ENCODE results near the gene SNRPB. TPM values are rescaled to one million over a fixed set of nuclear protein-coding genes. Genes with fewer than 3 reads are reported as not detected.

The SNRPB gene
- total RNA-seq, 1 experiment from 2014 or later, result 349 TPM

DNA sequence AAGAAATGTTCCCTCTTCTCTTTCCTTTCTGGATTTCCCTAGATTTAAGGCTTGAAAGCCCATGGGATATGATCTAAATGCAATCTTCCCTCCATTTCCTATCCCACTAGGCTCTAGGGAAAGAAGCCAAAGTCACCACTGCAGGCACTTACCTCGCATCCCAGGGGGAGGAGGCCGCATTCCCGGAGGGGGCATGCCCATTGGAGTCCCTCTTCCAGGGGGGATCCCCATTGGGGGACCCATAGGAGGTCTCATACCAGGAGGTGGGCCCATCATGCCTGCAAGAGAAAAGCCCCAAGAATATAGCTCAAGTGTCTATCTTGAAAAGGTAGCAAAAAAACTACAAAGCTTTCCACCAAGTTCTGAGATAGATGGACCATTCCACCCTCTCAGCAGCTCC is 8.1 kb downstream of the SNRPB start:
- intact Hi-C loops (cut with micrococcal nuclease; ENCODE audit: unreplicated experiment), result no loop called here
- no peaks in the 10 kb centered on the region for H3K27me3 ChIP-seq (ENCODE audit: insufficient read depth, low read depth)
- POLR2A ChIA-PET (ENCODE audit: unreplicated experiment), result no interaction called here
- CTCF ChIA-PET, result no interaction called here
- no peak overlapping the region for H3K4me3 ChIP-seq
- H3F3A ChIP-seq (ENCODE audit: insufficient read depth, low read depth), result peaks cover 89% of the 10 kb centered on the region
- no peaks in the 10 kb centered on the region for H3K9me2 ChIP-seq (ENCODE audit: insufficient read depth)
- no peak overlapping the region for H3K4me2 ChIP-seq
- no peak overlapping the region for H3K27ac ChIP-seq
- no peaks in the 10 kb centered on the region for H3K4me1 ChIP-seq (replicated peaks; ENCODE audit: insufficient read depth)
- peaks cover 74% of the 10 kb centered on the region for H3K36me3 ChIP-seq (ENCODE audit: low read depth)
- TF ChIP-seq, protein P1, sequence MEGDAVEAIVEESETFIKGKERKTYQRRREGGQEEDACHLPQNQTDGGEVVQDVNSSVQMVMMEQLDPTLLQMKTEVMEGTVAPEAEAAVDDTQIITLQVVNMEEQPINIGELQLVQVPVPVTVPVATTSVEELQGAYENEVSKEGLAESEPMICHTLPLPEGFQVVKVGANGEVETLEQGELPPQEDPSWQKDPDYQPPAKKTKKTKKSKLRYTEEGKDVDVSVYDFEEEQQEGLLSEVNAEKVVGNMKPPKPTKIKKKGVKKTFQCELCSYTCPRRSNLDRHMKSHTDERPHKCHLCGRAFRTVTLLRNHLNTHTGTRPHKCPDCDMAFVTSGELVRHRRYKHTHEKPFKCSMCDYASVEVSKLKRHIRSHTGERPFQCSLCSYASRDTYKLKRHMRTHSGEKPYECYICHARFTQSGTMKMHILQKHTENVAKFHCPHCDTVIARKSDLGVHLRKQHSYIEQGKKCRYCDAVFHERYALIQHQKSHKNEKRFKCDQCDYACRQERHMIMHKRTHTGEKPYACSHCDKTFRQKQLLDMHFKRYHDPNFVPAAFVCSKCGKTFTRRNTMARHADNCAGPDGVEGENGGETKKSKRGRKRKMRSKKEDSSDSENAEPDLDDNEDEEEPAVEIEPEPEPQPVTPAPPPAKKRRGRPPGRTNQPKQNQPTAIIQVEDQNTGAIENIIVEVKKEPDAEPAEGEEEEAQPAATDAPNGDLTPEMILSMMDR (conservative IDR thresholded peaks at IDR 0.05), result no peak
- no peak for TF ChIP-seq EZH2 (IDR thresholded peaks at IDR 0.05; ENCODE audit: low read depth)
- no peak overlapping the region for H2AFZ ChIP-seq
- peaks cover 29% of the 10 kb centered on the region for H4K20me1 ChIP-seq (ENCODE audit: insufficient read depth)
- no peak for DNase-seq
- BruUV-seq (replicated peaks), result no TSS peak
- H3K9me3 ChIP-seq (ENCODE audit: insufficient read depth, low read depth), result no peaks in the 10 kb centered on the region; the same call in 1 of the 2 replicates
- peaks cover 19% of the 10 kb centered on the region for H3K79me2 ChIP-seq (ENCODE audit: low read depth)

DNA sequence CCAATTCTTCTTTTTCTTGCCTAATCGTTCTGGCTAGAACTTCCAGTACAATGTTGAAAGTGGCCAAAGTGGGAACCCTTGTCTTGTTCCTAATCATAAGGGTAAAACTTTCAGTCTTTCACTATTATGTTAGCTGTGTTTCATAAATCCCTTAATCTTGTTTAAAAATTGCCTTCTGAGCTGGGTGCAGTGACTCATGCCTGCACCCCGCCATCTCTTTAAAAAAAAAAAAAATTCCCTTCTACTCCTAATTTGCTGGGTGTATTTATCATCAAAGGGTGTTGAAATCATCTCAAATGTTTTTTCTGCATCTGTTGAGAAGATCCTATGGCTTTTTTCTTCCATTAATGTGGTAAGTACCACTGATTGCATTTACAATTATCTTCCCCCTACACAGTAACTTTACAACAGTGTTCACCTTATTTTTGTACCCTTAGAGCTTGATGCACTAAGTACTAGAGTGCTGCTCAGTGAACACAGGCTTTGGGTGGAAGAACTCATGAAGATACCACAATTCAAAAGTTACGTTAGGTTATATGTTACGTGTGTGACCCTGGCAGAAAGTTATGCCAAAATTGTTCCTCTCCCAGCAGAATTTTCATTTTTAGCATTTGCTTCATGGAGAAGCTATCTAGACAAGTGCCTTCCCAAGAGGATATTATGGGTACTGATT is 9.7 kb downstream of the SNRPB start:
- peaks cover 3% of the 10 kb centered on the region for H3K79me2 ChIP-seq (ENCODE audit: low read depth)
- ChIA-PET POLR2A (ENCODE audit: unreplicated experiment) (no interaction called here), CTCF (no interaction called here)
- H2AFZ ChIP-seq, result no peak overlapping the region
- H3K27ac ChIP-seq, result no peak overlapping the region
- no peaks in the 10 kb centered on the region for H3K9me2 ChIP-seq (ENCODE audit: insufficient read depth)
- no TSS peak for BruUV-seq (replicated peaks)
- H3K4me1 ChIP-seq (replicated peaks; ENCODE audit: insufficient read depth), result no peaks in the 10 kb centered on the region
- peaks cover 13% of the 10 kb centered on the region for H4K20me1 ChIP-seq (ENCODE audit: insufficient read depth)
- H3K4me3 ChIP-seq, result no peak overlapping the region
- peaks cover 76% of the 10 kb centered on the region for H3F3A ChIP-seq (ENCODE audit: insufficient read depth, low read depth)
- peaks cover 58% of the 10 kb centered on the region for H3K36me3 ChIP-seq (ENCODE audit: low read depth)
- no peaks in the 10 kb centered on the region for H3K27me3 ChIP-seq (ENCODE audit: insufficient read depth, low read depth)
- TF ChIP-seq EZH2 (IDR thresholded peaks at IDR 0.05; ENCODE audit: low read depth), result no peak
- TF ChIP-seq, protein P1 (conservative IDR thresholded peaks at IDR 0.05), result no peak
- no peaks in the 10 kb centered on the region; the same call in 1 of the 2 replicates for H3K9me3 ChIP-seq (ENCODE audit: insufficient read depth, low read depth)
- no peak overlapping the region for H3K4me2 ChIP-seq
- no peak for DNase-seq
- intact Hi-C loops (cut with micrococcal nuclease; ENCODE audit: unreplicated experiment), result no loop called here

DNA sequence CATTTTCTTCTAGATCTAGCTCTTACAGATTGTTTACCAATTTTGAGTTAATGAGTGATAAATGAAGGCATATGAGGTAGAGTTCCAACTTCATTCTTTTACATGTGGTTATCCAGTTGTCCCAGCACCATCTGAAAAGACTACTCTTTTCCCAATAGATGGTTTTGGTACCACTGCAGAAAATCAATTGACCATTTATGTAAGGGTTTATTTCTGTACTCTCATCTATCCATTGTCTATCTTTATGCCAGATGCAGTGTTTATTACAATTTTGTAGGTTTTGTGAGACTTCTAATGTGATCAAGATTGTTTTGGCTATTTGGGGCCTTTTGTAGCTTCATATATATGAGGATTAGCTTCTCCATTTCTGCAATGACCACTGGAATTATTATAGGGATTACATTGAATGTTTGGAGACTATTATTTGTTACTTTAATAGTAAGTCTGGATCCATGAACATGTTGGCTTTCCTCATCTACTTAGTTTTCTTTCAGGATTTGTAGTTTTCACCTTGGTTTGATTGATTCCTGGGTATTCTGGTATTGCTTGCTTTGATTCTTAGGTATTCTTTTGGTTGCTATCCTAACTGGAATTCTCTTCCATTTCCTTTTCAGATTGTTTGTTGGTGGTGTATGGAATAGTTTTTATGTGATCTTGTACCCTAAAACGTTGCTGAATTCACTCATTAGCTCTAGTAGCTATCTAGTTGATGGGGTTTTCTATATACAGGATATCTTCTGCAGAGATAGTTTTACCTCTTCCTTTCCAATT is 10.4 kb downstream of the SNRPB start:
- CTCF ChIA-PET, result interaction anchor here (0.6 kb wide), 1 partner anchor 478 kb away, joined by 3 read pairs; no protein-coding TSS in a partner anchor
- Histone ChIP-seq H3K9me3 (ENCODE audit: insufficient read depth, low read depth) (no peaks in the 10 kb centered on the region; the same call in 1 of the 2 replicates), H2AFZ (no peak overlapping the region), H3K27ac (no peak overlapping the region), H3K4me1 (replicated peaks; ENCODE audit: insufficient read depth) (no peaks in the 10 kb centered on the region), H3F3A (ENCODE audit: insufficient read depth, low read depth) (peaks cover 69% of the 10 kb centered on the region), H3K36me3 (ENCODE audit: low read depth) (peaks cover 54% of the 10 kb centered on the region), H3K79me2 (ENCODE audit: low read depth) (no peaks in the 10 kb centered on the region), H3K4me2 (no peak overlapping the region), H4K20me1 (ENCODE audit: insufficient read depth) (peaks cover 7% of the 10 kb centered on the region), H3K27me3 (ENCODE audit: insufficient read depth, low read depth) (no peaks in the 10 kb centered on the region), H3K9me2 (ENCODE audit: insufficient read depth) (no peaks in the 10 kb centered on the region), H3K4me3 (no peak overlapping the region)
- BruUV-seq (replicated peaks), result no TSS peak
- no peak for TF ChIP-seq EZH2 (IDR thresholded peaks at IDR 0.05; ENCODE audit: low read depth)
- TF ChIP-seq, protein P1 (conservative IDR thresholded peaks at IDR 0.05), result no peak
- intact Hi-C loops (cut with micrococcal nuclease; ENCODE audit: unreplicated experiment), result no loop called here
- POLR2A ChIA-PET (ENCODE audit: unreplicated experiment), result interaction anchor here (0.6 kb wide), 1 partner anchor 9 kb away, joined by 3 read pairs; no protein-coding TSS in a partner anchor
- DNase-seq, result no peak
